Osteocyte (in vitro differentiated cells): ENCODE data around the gene NFKB1. TPM values are rescaled to one million over a fixed set of nuclear protein-coding genes. Genes with fewer than 3 reads are reported as not detected.

Experiments
- DNase-seq: peaks from one replicate; pipeline ENCODE4 v3.0.0; 2021; ENCODE audit warnings: mixed read lengths; ENCODE audit not compliant: unreplicated experiment; ENCODE audit errors: extremely low spot score
- H3K27ac Mint-ChIP-seq: one replicate; pipeline ENCODE4 v1.8.0; 2021; ENCODE audit warnings: mild to moderate bottlenecking, mixed read lengths; ENCODE audit not compliant: unreplicated experiment
- H3K27me3 Mint-ChIP-seq: one replicate; pipeline ENCODE4 v1.8.0; 2021; ENCODE audit warnings: mixed read lengths; ENCODE audit not compliant: unreplicated experiment
- H3K36me3 Mint-ChIP-seq: one replicate; pipeline ENCODE4 v1.8.0; 2021; ENCODE audit warnings: mixed read lengths; ENCODE audit not compliant: unreplicated experiment
- H3K4me1 Mint-ChIP-seq: one replicate; pipeline ENCODE4 v1.8.0; 2021; ENCODE audit warnings: mixed read lengths; ENCODE audit not compliant: unreplicated experiment
- H3K4me3 Mint-ChIP-seq: one replicate; pipeline ENCODE4 v1.8.0; 2021; ENCODE audit warnings: mild to moderate bottlenecking, moderate library complexity, mixed read lengths; ENCODE audit not compliant: unreplicated experiment
- H3K9me3 Mint-ChIP-seq: one replicate; pipeline ENCODE4 v1.8.0; 2021; ENCODE audit warnings: mixed read lengths; ENCODE audit not compliant: unreplicated experiment
- total RNA-seq: library from RNA; stranded (reverse); gene quantifications from 2 replicates; pipeline ENCODE4 v1.2.1, GENCODE V29; 2021
- TF ChIP-seq, protein P1 (sequence below): fragments of 200-600 bp; sonication (generic); IDR thresholded peaks from 2 replicates; pipeline ENCODE4 v1.5.0; 2021; ENCODE audit warnings: antibody characterized with exemption, mild to moderate bottlenecking, moderate library complexity

Gene NFKB1
- total RNA-seq, 1 donor from 2014 or later, result 27.9 TPM

- H3K4me3 Mint-ChIP-seq, result no peak overlapping the region
- H3K4me1 Mint-ChIP-seq, result peaks cover 11% of the 10 kb centered on the region
- TF ChIP-seq, protein P1, sequence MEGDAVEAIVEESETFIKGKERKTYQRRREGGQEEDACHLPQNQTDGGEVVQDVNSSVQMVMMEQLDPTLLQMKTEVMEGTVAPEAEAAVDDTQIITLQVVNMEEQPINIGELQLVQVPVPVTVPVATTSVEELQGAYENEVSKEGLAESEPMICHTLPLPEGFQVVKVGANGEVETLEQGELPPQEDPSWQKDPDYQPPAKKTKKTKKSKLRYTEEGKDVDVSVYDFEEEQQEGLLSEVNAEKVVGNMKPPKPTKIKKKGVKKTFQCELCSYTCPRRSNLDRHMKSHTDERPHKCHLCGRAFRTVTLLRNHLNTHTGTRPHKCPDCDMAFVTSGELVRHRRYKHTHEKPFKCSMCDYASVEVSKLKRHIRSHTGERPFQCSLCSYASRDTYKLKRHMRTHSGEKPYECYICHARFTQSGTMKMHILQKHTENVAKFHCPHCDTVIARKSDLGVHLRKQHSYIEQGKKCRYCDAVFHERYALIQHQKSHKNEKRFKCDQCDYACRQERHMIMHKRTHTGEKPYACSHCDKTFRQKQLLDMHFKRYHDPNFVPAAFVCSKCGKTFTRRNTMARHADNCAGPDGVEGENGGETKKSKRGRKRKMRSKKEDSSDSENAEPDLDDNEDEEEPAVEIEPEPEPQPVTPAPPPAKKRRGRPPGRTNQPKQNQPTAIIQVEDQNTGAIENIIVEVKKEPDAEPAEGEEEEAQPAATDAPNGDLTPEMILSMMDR, result no peak
- DNase-seq, result no peak
- no peaks in the 10 kb centered on the region for H3K27me3 Mint-ChIP-seq
- H3K27ac Mint-ChIP-seq, result no peak overlapping the region
- H3K36me3 Mint-ChIP-seq, result peaks cover 15% of the 10 kb centered on the region
- no peaks in the 10 kb centered on the region for H3K9me3 Mint-ChIP-seq
Measured at GRCh38 chr4:102560571-102561341, 59.6 kb downstream of the NFKB1 start.

- Mint-ChIP-seq H3K9me3 (no peaks in the 10 kb centered on the region), H3K27me3 (no peaks in the 10 kb centered on the region), H3K36me3 (peaks cover 15% of the 10 kb centered on the region), H3K4me3 (no peak overlapping the region), H3K27ac (no peak overlapping the region), H3K4me1 (peaks cover 15% of the 10 kb centered on the region)
- no peak for DNase-seq
- TF ChIP-seq, protein P1, result no peak
Measured at GRCh38 chr4:102563000-102563399, 61.8 kb downstream of the NFKB1 start.

DNA sequence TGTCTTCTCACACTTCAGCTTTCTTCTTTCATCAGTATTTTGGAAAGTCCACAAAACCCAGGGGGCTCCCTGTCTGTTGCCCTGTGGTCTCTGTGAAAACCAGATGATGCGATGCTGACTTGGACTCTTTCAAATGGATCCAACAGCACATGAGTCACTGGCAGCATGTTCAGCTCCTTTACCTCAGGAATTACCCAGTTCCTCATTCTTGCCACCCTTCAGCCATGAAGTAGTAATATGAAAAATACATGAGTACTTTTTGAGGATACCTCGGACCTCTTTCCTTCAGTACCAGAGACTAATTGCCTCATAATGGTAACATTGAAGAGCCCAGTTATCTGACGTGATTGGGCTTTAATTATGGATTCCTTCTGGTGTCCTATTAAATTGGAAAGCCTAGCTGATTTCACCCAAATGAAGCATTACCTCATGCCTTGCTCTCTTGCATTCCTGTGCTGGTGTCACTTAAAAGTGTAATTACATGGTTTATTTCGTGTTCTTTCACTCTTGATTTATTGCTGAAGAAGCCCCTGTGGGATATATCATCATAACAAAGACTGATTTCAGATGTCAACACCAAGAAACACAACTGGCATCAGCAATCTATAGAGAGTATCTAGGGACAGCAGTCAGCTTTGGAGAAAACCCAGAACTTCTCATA, 63.4 kb downstream of the NFKB1 start:
- peaks cover 15% of the 10 kb centered on the region for H3K36me3 Mint-ChIP-seq
- no peak for DNase-seq
- peaks cover 27% of the 10 kb centered on the region for H3K4me1 Mint-ChIP-seq
- H3K27me3 Mint-ChIP-seq, result no peaks in the 10 kb centered on the region
- TF ChIP-seq, protein P1, result no peak
- no peak overlapping the region for H3K4me3 Mint-ChIP-seq
- H3K27ac Mint-ChIP-seq, result no peak overlapping the region
- H3K9me3 Mint-ChIP-seq, result no peaks in the 10 kb centered on the region

GRCh38 chr4:102565696-102566095, 64.5 kb downstream of the NFKB1 start:
- peaks cover 18% of the 10 kb centered on the region for H3K36me3 Mint-ChIP-seq
- DNase-seq, result no peak
- H3K4me1 Mint-ChIP-seq, result peaks cover 20% of the 10 kb centered on the region
- H3K27me3 Mint-ChIP-seq, result no peaks in the 10 kb centered on the region
- no peak overlapping the region for H3K27ac Mint-ChIP-seq
- TF ChIP-seq, protein P1, result no peak
- H3K9me3 Mint-ChIP-seq, result no peaks in the 10 kb centered on the region
- H3K4me3 Mint-ChIP-seq, result no peak overlapping the region

DNA sequence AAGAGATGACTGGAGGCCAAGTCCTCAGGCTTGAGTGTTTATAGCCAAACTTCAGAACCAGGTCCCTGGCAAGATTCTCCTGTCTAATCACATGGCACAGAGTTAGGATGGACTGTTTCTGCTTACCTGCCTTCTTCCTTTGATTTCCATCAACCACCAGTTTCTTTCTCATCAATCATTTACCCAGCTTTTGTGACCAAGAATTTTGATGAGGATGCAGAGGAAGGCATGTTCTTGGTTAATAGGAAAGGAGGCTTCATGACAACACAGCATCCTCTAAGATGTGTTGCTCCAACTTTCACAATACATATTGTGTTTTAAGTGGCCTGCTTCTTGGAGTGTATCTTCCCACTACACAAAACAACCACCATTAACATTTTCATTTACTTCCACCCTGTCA, 65.3 kb downstream of the NFKB1 start:
- peaks cover 19% of the 10 kb centered on the region for H3K4me1 Mint-ChIP-seq
- TF ChIP-seq, protein P1, result no peak
- no peaks in the 10 kb centered on the region for H3K27me3 Mint-ChIP-seq
- no peak overlapping the region for H3K27ac Mint-ChIP-seq
- peaks cover 22% of the 10 kb centered on the region for H3K36me3 Mint-ChIP-seq
- H3K4me3 Mint-ChIP-seq, result no peak overlapping the region
- no peaks in the 10 kb centered on the region for H3K9me3 Mint-ChIP-seq
- DNase-seq, result no peak
